Upper lobe of right lung (tissue), 1 donor: ENCODE data around the gene TCP11. TPM values are rescaled to one million over a fixed set of nuclear protein-coding genes. Genes with fewer than 3 reads are reported as not detected.
A peak's percentile ranks its signal among the peaks of the same experiment; 100 is the strongest.

Experiments used
- ATAC-seq: fragments of 200-7000 bp; cut with Tn5 transposase; one replicate; pipeline ENCODE4 v1.9.1; 2020; ENCODE audit warnings: mild to moderate bottlenecking, moderate library complexity
- DNase-seq: peaks from one replicate; pipeline ENCODE4 v3.0.0-alpha.2; 2020
- H3K27ac ChIP-seq: fragments of 200-600 bp; one replicate; pipeline ENCODE4 v1.8.0; 2022
- H3K27me3 ChIP-seq: fragments of 200-600 bp; one replicate; pipeline ENCODE4 v1.8.0; 2022; ENCODE audit warnings: mild to moderate bottlenecking
- H3K36me3 ChIP-seq: fragments of 200-600 bp; one replicate; pipeline ENCODE4 v1.8.0; 2022
- H3K4me1 ChIP-seq: fragments of 200-600 bp; one replicate; pipeline ENCODE4 v1.8.0; 2022
- H3K4me3 ChIP-seq: fragments of 200-600 bp; one replicate; pipeline ENCODE4 v1.8.0; 2022; ENCODE audit warnings: mild to moderate bottlenecking
- H3K9me3 ChIP-seq: fragments of 200-600 bp; one replicate; pipeline ENCODE4 v1.8.0; 2022
- intact Hi-C: fragments of 100-400 bp; cut with DNase I; formaldehyde crosslinking; loops from one replicate; pipeline ENCODE4 v1.11.0; 2022
- total RNA-seq: library from RNA; stranded (reverse); fragmentation: NEBNext Ultra II Directional; extraction: Animal tissue kit (Norgen Biotek cat#: 25700); gene quantifications from one replicate; pipeline ENCODE4 v1.2.1, GENCODE V29; 2021
- TF ChIP-seq, protein P1 (sequence below): fragments of 200-600 bp; IDR thresholded peaks from one replicate; pipeline ENCODE4 v1.8.0; 2022; ENCODE audit warnings: antibody characterized with exemption
- donor health status: DM: no; HTN: yes; CAD: no; lungs with severe emphysema.

Gene TCP11
- total RNA-seq, 1 donor from 2014 or later: not detected

DNA sequence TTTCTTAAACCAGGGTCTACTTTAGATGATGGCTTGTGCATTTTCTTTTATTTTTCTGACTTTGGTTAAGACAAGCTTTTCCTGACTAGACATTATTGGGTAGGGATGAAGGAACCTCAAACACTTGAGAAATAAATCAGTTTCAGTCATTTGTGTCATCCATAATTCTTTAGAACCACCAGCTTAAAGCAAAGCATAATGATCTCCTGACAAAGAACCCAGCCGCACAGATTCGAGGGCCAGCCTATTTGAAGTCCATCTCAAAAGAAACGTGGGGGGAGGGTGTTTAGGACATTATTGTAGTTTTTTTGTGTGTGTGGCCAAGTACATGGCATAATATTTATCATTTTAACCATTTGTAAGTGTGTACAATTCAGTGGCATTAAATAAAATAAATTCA, 6.3 kb upstream of the TCP11 start:
- intact Hi-C loops: no loop called here
- Histone ChIP-seq H3K27ac (no peak overlapping the region), H3K9me3 (no peaks in the 10 kb centered on the region), H3K27me3 (no peaks in the 10 kb centered on the region), H3K4me3 (no peak overlapping the region), H3K36me3 (no peaks in the 10 kb centered on the region), H3K4me1 (no peaks in the 10 kb centered on the region)
- DNase-seq: no peak
- no peak for ATAC-seq
- TF ChIP-seq, protein P1, sequence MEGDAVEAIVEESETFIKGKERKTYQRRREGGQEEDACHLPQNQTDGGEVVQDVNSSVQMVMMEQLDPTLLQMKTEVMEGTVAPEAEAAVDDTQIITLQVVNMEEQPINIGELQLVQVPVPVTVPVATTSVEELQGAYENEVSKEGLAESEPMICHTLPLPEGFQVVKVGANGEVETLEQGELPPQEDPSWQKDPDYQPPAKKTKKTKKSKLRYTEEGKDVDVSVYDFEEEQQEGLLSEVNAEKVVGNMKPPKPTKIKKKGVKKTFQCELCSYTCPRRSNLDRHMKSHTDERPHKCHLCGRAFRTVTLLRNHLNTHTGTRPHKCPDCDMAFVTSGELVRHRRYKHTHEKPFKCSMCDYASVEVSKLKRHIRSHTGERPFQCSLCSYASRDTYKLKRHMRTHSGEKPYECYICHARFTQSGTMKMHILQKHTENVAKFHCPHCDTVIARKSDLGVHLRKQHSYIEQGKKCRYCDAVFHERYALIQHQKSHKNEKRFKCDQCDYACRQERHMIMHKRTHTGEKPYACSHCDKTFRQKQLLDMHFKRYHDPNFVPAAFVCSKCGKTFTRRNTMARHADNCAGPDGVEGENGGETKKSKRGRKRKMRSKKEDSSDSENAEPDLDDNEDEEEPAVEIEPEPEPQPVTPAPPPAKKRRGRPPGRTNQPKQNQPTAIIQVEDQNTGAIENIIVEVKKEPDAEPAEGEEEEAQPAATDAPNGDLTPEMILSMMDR: no peak

GRCh38 chr6:35147026-35147425, 5.9 kb upstream of the TCP11 start:
- H3K27me3 ChIP-seq: no peaks in the 10 kb centered on the region
- no peak overlapping the region for H3K27ac ChIP-seq
- intact Hi-C loops: no loop called here
- no peak overlapping the region for H3K4me3 ChIP-seq
- no peaks in the 10 kb centered on the region for H3K9me3 ChIP-seq
- H3K36me3 ChIP-seq: no peaks in the 10 kb centered on the region
- DNase-seq (no peak), ATAC-seq (no peak)
- TF ChIP-seq, protein P1: no peak
- H3K4me1 ChIP-seq: no peaks in the 10 kb centered on the region

GRCh38 chr6:35146453-35146852, 5.3 kb upstream of the TCP11 start:
- no peak overlapping the region for H3K27ac ChIP-seq
- TF ChIP-seq, protein P1: peak; percentile 54

GRCh38 chr6:35145757-35146156, 4.6 kb upstream of the TCP11 start:
- Histone ChIP-seq H3K9me3 (no peaks in the 10 kb centered on the region), H3K4me1 (no peaks in the 10 kb centered on the region), H3K27me3 (no peaks in the 10 kb centered on the region), H3K27ac (no peak overlapping the region), H3K36me3 (no peaks in the 10 kb centered on the region), H3K4me3 (no peak overlapping the region)
- ATAC-seq: no peak
- TF ChIP-seq, protein P1: no peak
- no peak for DNase-seq
- intact Hi-C loops: no loop called here

More at GRCh38 chr6:35146453-35146852, 5.3 kb upstream of the TCP11 start:
- Histone ChIP-seq H3K36me3 (no peaks in the 10 kb centered on the region), H3K27me3 (no peaks in the 10 kb centered on the region), H3K4me3 (no peak overlapping the region), H3K4me1 (no peaks in the 10 kb centered on the region), H3K9me3 (no peaks in the 10 kb centered on the region)
- ATAC-seq: peak; percentile 87
- intact Hi-C loops: no loop called here
- peak; percentile 72 for DNase-seq

DNA sequence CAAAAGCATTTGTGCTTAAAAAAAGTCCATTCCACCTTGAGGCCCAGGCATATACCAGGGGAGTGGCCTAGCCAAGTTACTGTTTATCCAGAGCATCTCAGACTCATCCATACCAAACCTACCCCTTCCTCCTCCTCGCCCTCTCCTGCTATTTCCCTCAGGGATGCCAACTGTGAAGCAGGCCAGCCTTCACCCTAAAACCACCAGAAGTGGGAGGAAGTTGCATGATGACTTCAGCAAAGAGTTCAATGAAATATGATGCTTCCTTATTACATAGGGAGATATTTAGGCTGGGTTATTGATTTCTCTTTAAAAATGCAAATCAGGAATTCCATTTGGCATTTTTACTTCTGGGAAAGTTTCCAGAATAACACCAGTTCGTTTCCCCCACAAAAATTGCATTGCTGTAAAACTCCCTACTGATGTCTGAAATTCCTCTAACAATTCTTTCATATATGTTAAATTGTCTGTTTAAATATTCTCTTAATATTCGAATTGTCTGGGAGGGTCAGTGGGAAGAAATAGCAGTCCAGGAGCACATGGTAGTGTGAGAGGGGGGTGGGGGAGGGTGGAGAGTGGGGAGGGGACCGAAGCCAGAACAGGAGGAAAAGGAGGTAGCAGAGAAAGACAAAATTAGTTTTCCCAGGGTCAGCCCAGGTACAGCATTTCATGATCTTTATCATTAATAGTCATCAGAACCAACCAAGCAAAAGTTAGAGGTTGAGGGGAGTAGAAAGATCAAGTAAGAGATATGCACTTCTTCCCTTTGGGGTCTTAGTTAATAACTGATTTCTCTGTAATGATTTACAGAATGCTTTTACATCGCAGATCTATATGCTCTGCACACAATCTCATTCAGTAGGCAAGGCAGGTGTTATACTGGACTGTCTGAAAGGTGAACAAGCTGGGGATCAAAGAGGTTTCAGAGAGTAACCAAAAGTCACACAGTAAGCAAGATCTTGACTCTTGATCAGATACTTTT, 1.7 kb upstream of the TCP11 start:
- no peak for DNase-seq
- H3K9me3 ChIP-seq: no peaks in the 10 kb centered on the region
- H3K4me1 ChIP-seq: peaks cover 4% of the 10 kb centered on the region
- no peak overlapping the region for H3K4me3 ChIP-seq
- ATAC-seq: peak; percentile 18
- intact Hi-C loops: loop anchor here (5.0 kb wide), 1 partner anchor 156 kb away; no protein-coding TSS in a partner anchor
- no peaks in the 10 kb centered on the region for H3K36me3 ChIP-seq
- no peaks in the 10 kb centered on the region for H3K27me3 ChIP-seq
- TF ChIP-seq, protein P1: no peak
- H3K27ac ChIP-seq: no peak overlapping the region
